Measurements from ENCODE around the gene CCDC33.

- TF ChIP-seq JUN (CRISPR knock-in tag; IDR thresholded peaks at IDR 0.05) (no peak), MAX (CRISPR knock-in tag; IDR thresholded peaks at IDR 0.05) (no peak), E2F1 (CRISPR knock-in tag; IDR thresholded peaks at IDR 0.05) (no peak), ATF3 (CRISPR knock-in tag; conservative IDR thresholded peaks at IDR 0.05) (no peak), ATF6 (CRISPR knock-in tag; IDR thresholded peaks at IDR 0.05) (no peak), CTCF (IDR thresholded peaks at IDR 0.05) (no peak)
Observed at GRCh38 chr15:74197176-74197965, 38.8 kb upstream of the CCDC33 start.

Data from WTC11 (cell line).